Measurements from ENCODE around the gene ABITRAM.
"Not testable (repeated sequence)": the region's sequence is repeated elsewhere in the genome, so short reads cannot be mapped to it uniquely, and the experiment has no call there.

The ABITRAM gene, protein sequence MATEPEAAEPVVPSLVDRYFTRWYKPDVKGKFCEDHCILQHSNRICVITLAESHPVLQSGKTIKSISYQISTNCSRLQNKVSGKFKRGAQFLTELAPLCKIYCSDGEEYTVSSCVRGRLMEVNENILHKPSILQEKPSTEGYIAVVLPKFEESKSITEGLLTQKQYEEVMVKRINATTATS

DNA sequence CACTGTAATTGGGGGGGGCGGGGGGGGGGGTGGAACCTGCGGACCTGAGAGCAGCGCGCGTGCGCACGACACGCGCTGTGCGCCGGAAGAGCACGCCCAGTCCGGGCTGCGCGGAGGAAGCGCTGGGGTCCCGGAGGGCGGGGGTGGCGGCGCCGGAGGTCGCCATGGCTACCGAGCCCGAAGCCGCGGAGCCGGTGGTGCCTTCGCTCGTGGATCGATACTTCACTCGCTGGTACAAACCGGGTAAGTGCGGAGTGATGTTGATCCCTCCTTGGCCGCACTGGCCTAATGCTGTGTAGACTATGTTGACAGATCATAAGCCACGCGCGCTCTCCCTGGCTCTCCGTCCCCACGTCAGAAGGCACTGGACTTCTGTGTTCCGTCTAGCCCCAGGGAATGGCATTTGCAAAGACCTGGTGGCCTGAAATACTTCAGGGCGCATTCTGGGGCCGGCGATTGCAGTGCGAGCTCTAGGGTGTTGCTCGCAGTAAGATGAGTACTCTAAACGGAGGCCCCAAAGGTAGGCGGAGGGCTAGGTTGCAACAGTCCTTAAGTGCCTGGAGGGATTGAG is at the start of gene ABITRAM:
TSS of gene ABITRAM (plus strand) at position 78 of the 571 bp plus-strand sequence. CDS start at position 165, 87 bp downstream.
- peak; percentile 76 for DNase-seq

DNA sequence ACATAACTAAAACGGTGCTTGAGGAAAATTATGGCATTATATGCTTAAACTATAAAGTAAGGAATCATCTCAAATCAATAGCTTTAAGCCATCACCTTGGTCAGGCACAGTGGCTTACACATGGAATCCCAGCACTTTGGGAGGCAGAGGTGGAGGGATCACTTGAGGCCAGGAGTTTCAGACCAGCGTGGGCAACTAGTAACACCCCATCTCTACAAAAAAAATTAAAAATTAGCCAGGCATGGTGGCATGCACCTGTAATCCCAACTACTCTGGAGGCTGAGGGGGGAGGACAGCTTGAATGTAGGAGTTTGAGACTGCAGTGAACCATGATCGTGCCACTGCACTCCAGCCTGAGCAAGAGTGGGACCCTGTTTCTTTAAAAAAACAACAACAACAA is 49.5 kb upstream of the ABITRAM start:
- DNase-seq: no peak

DNA sequence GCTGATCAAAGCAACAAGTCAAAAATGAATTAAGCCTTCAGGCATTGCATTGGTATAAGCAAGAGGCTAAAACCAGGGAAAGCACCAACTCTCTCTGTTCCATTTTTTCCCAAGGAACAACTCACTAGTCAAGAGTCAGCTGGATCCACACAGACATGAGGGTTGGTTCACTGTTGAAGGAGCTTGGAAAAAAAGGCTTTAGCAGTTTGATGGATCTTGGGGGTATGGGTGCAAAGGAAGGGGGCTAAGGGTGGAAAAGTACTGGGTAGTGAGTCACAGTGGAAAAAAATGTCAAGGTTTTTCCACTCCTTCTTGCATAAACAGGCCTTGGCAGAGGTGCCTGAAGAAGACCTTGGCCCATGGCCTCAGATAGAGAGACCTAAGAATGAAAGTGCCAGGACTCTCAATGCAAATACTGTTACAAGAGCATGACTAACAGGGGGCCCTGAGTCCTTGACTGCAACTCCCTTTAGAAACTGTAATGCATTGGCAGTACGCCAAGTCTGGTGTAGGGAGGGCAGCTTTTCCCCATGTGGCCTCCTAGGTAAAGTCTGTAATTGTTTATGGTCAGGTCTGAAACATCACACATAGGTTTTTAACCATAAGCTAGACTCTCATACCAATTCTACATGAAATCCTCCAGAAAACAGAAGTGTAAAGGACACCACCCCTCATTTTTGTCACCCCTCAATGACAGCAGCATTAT is 48.4 kb upstream of the ABITRAM start:
- DNase-seq: no peak

DNA sequence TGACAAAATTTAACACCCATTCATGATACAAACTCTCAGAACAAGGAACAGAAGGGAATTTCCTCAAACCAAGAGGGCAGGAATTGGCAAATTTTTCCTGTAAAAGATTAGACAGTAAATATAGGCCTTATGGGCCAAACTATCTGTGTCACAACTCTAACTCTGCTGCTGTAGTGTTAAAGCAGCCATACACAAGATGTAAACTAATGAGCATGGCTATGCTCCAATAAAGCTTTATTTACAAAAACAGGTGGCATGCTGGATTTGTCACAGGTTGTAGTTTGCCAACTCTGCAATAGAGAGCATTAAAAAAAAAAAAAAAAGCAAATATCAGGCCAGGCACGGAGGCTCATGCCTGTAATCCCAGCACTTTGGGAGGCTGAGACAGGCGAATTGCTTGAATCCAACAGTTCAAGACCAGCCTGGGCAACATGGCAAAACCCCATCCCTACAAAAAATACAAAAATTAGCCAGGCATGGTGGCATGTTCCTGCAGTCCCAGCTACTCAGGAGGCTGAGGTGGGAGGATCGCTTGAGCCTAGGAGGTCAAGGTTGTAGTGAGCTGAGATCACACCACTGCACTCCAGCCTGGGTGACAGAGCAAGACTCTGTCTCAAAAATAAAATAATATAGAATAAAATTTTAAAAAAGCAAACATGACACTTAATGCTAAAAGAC is 47.5 kb upstream of the ABITRAM start:
- not testable (repeated sequence) for DNase-seq

DNA sequence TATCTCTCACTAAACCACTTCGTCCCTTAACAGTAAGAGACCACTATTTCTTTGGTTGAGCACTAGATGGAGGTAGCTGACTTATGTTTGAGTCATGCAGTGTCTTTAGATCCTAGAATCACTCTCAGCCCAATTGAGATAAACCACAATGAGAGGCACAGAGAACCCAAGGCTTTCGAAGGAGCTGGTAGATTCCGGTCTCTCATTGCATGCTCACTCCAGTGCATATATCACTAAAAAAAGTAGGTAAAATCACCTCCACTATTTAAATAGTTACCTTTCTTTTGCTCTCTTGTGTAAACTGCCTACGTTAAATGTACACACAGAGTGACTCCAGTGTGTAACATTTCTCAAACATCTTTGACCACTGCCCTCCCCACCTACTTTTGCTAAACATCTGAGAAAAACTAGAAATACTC is 44.5 kb upstream of the ABITRAM start:
- no peak for DNase-seq

DNA sequence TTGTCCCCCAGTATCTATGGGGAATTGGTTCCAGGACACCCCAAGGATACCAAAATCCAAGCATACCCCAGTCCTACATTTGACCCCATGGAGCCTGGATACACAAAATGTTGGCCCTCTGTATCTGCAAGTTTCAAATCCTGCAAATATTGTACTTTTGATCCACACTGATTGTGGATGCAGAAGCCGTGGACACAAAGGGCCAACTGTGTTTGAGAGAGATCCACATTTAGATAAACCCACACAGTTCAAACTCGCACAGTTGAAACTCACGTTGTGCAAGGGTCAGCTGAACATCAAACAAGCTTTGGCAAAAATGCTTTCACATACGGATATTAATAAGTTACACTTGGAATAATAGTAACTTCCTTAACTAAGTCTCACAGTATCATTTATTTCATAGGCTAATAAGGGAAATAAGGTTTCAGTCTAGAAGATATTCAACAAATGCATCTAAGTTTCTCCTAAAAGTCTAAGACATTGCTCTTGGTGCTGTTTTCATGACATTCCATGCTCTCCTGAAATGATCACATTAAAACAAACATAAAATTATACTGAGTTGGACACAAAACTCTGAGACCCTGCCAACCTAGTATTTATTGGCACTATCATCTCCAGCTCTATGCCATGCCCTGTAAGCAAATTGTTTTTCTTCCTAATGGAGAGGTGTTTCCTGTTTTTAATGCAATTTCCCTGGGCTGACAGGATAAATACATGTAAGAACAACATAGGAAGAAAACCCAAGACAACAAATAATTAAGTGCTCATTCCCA is 39.8 kb upstream of the ABITRAM start:
- no peak for DNase-seq

DNA sequence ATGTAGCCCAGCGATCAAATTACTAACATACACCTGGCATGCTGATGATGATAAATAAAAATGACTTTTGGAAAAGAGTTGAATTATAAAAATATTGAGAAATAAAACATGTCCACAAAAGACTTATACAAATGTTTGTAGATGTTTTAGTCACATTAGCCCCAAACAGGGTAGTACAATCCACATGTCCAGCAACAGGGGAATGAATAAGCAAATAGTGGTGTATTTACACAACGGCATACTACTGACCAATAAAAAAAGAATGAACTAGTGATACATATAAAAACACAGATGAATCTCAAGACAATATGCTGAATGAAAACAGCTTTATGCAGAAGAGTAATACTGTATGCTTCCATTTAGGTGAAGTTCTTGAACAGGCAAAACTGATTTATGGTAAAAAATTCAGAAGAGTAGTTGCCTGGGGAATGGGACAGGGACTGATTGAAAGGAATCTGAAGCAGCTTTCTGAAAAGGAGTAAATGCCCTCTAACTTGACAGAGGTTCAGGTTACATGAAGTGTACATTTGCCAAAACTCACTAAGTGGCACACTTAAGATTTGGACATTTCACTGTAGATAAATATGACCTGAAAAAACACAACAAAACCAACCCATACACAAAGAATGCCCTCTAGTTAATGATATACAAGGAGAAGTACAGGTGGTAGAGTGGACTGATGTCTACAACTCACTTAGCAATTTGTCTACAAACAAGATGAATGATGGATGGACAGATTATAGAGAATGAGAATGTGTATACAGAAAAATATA is 36.7 kb upstream of the ABITRAM start:
- no peak for DNase-seq

DNA sequence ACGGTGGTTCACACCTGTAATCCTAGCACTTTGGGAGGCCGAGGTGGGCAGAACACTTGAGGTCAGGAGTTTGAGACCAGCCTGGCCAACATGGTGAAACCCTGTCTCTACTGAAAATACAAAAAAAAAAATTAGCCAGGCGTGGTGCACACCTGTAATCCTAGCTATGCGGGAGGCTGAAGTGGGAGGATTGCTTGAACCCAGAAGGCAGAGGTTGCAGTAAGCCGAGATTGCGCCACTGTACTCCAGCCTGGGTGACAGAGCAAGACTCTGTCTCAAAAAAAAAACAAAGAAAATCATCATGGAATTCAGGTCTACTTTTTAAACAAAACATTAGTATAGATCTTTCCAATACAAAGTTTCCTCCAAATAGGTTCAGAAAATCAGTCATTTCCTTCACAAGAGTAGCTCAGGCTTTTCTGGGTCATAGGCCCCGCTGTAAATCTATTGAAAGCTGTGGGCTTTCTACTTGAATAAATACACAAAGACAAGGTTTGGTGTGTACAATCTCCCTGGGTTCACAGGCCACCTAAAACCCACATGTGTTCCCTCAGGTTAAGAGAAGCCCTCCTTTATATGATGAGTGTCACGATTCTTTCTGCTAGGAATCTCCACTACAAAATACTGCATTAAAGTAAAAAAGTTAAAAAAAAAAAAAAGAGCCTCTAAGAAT is 35.0 kb upstream of the ABITRAM start:
- not testable (repeated sequence) for DNase-seq

DNA sequence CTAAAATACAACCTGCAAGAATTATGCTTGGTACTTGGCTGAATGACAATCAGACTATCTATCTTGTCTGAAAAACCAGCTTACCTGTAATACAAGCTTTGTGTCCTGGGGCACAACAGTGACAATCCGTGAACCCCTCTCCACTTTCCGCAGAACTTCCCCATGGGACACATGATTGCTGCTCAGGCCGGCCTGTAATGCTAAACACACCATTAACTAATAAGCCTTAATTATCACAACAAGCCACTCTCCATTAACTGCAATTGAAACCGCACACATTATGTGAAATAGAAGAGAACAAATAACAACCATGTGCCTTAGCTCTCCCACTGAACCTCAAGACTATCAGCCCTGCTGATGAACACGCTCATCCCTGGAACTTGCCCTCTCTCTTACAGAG is 34.0 kb upstream of the ABITRAM start:
- no peak for DNase-seq

DNA sequence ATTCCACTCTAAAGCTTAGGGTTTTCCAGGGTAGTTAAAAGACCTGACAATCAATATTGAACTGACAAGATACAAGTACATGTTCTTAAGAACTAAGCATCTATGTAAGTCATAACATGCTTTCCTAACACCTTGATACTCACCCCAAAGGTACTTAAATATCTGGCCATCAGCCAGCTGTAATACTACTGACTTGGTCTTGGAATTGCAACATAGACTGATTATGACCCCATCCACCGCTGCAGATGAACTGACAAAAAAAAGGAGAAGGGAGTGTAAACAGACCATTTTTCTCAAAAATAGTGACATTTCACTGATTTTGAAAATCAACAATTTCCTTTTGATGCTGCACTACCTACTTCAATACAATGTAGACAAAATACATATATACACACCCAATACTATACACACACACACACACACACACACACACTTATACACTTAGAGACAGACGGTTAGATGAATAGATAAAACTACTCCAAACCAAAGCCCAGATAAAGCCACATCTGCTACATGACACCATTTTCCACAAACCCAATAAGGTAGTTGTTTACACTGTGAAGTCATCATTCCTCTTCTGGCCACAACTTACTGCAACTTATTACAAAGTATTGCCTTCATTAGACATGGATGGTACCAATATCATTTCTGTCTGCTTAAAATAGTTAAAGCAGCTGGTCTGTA is 30.6 kb upstream of the ABITRAM start:
- no peak for DNase-seq

DNA sequence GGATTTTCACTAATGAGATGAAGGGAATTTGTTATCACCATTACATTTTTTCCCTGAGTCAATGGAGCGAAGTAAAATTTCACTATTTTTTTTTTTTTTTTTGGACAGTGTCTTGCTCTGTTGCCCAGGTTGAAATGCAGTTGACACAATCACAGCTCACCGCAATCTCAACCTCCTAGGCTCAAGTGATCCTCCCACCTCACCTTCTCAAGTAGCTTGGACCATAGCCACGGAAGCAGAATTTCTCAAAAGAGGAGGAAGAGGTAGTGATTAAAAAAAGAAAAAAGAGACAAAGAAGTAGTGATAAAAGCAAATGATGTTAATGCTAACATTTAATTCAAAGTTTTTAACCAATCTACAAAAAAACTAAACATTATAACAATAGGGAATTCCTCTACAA is 30.0 kb upstream of the ABITRAM start:
- no peak for DNase-seq

DNA sequence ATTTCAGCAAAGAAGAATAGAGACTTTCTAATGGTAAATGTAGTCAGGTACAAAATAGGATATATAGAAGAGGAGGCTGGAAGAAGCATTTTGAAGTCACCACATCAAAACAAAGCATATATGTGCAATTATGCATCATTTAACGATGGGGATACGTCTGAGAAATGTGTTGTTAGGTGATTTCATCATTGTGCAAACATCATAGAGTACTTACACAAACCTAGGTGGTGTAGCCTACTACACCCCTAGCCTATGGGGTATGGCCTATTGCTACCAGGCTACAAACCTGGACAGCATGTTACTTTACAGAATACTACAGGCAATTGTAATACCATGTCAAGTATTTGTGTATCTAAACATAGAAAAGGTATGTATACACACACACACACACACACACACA is 28.7 kb upstream of the ABITRAM start:
- DNase-seq: no peak

DNA sequence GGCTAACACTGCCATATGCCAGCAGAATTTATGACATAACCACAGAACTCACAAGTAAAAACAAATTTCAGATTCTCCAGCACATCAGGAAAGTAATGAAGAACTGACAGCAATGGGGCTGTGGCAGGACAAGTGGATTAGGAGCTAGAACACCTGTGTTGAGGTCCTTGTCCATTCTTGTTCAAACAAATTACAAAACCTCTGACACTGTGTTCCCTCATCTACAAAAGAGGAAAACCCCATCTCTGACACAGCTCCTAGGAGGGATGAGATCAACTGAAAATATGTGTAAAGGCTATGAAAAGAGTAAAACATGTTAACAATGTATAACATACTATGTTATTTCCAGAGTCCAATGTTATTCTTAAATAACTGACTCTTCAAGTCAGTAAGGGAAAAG is 23.8 kb upstream of the ABITRAM start:
- DNase-seq: no peak

DNA sequence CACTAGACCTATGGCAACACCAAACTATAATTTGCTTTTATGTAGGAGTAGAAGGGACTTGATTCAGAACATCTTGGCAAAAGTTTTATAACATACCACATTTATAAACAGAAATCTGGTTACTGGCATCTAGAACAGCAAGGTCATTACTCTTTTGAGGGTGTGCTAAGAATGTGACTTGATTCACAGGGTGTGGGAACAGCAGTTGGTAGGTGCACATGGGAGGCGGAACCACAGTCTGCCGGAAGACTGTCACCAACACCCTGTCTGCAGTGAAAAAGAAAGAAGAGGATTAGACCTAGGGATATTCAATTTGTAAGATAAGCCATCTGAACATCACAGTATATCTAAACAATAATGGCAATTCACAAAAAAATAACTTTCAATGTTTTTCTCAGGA is 23.3 kb upstream of the ABITRAM start:
- DNase-seq: no peak

DNA sequence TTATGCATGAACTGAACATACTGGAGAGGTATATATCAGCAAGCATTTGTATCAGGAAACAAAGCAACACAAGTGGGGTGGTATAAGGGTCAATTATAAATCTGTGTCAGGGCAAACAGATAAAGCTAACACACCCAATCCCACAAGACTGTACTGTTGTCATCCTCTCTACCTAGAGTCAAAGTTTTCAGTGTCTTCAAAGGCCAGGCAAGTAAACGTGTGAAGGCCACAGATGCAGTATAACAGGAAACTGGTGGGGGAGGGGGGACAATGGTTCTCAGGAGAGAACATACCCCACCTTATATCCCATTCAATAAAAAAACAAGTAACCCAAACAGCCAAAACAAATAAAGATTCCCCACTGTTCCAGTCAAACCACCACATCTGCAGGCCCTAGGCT is 22.4 kb upstream of the ABITRAM start:
- no peak for DNase-seq

DNA sequence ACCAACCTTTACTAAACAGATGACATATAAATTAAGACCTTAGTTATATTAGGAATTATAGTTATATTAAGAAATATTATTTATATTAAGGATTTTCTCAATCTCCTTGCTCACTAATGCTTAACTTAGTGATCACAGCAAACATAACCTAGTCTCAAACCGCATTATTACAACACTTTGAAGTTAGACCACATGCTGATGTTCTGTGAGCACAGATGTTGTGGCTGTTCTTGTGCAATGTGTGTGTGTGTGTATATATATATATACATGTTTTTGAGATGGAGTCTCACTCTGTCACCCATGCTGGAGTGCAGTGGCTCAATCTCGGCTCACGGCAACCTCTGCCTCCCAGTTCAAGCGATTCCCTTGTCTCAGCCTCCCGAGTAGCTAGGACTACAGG is 20.8 kb upstream of the ABITRAM start:
- DNase-seq: no peak

DNA sequence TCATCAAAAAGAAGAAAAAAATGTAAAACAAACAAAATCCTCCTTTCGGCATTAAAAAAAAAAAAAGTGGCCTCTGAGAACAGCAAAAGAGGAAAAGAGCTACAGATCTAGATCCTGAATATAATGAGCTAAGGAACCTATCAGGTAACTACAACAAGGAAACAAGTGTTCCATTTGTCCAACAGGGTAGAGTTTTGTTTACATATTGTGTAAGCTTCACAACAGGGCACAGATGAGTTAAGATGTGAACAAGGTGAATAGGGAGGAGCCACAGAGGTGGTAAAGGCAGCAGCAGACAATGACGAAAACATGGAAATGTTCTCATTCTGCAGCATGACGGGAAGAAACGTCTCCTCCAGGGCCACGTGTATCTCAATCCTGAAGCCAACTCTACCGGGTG is 14.7 kb upstream of the ABITRAM start:
- no peak for DNase-seq

DNA sequence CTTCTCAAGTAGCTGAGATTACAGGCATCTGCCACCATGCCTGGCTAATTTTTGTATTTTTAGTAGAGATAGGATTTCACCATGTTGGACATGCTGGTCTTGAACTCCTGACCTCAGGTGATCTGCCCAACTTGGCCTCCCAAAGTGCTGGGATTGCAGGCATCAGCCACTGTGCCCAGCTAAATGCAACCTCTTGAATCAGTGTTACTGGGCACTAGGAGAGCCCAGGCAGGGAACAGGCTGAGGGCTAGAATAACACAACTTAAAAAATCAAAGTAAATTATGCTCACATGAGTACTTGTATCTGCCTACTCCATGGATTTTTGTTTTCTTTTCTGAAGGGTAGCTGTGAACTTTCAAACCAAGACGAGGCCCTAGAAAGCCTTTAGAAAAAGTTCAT is 13.8 kb upstream of the ABITRAM start:
- not testable (repeated sequence) for DNase-seq

DNA sequence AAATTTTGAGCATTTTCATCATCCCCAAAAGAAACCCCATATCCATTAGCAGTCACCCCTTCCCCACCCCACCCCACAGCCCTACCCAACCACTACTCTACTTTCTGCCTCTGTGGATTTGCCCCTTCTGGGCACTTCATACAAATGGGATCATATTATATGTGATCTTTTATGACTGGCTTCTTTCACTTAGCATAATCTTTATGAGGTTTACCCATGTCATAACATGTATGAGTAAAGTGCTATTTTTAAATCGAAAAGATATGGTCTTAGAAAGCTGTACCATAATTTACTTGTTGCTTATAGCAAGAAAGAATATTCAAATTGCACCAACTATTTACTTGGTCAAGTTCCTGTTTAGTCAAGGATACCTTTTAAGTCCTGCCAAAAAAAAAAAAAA is 13.0 kb upstream of the ABITRAM start:
- no peak for DNase-seq

DNA sequence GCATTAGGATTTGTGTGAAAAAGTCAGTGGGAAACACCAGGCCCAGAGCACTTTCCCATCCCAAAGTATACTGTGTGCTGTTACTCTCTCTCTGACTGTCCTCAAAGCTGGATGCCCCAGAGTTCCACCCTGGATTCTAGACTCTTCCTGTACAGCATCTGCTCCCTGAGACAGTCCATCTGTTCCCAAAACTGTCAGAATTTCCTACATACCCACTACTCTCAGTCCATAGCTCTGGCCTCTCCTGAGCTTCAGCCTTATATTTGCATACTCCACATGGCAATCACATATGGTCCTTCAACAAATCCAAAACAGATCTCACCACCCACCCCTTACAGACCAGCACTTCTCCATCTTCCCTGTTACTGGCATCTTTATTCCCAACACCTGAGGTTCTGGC is 9.7 kb upstream of the ABITRAM start:
- no peak for DNase-seq

DNA sequence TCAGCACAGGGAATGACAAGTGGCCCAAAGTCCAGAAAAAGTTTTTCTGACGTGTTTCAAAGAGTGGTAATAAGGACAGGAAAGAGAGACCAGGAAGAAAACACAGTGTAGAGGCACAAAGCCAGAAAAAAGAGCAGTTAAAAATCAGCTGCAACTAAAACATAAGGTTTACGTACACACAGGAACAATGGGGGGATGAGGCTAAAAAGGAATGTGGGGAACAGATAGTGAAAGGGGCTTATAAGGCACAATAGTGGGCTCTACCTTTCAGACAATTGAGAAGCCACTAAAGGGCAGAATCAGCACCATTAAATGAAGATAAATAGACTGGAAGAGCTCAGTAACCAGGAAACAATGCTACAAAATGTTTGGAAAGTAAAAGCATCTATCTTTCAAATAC is 5.8 kb upstream of the ABITRAM start:
- DNase-seq: no peak
